A673 (cell line): ENCODE results near the gene LAMA3. TPM values are rescaled to one million over a fixed set of nuclear protein-coding genes. Genes with fewer than 3 reads are reported as not detected.

Source experiments
- BruUV-seq: library from RNA; stranded (reverse); fragments of 400-500 nt; replicated peaks from 2 replicates; lab custom pipeline; 2021; lab: Mats Ljungman, UMichigan
- CTCF ChIA-PET: fragments of 300-600 bp; sonication (Branson Sonifier 250); formaldehyde crosslinking; loops from one replicate; lab custom pipeline; 2022; ENCODE audit warnings: antibody characterized with exemption; lab: Charles Lee
- POLR2A ChIA-PET: fragments of 300-600 bp; sonication (Branson Sonifier 250); formaldehyde crosslinking; loops from one replicate; lab custom pipeline; 2022; ENCODE audit warnings: antibody characterized with exemption; ENCODE audit not compliant: low non-redundant PET; lab: Charles Lee
- DNase-seq: peaks from one replicate; pipeline ENCODE4 v3.0.0-alpha.2; 2015; ENCODE audit warnings: low spot score
- H3K27ac ChIP-seq: fragments of 200-600 bp; sonication (generic); 2 replicates; pipeline ENCODE4 v1.5.1; 2016; ENCODE audit warnings: mixed run types, low read depth, mild to moderate bottlenecking, mixed read lengths, antibody characterized with exemption, low read length; ENCODE audit not compliant: poor library complexity, severe bottlenecking
- H3K27me3 ChIP-seq: fragments of 200-600 bp; sonication (generic); replicated peaks from 2 replicates; pipeline ENCODE4 v1.6.1; 2017; ENCODE audit warnings: mixed run types, low read depth, mild to moderate bottlenecking, mixed read lengths, antibody characterized with exemption, low read length; ENCODE audit not compliant: insufficient read depth, poor library complexity
- H3K36me3 ChIP-seq: fragments of 200-600 bp; sonication (generic); 2 replicates; pipeline ENCODE4 v1.6.1; 2016; ENCODE audit warnings: mixed run types, mild to moderate bottlenecking, mixed read lengths, antibody characterized with exemption, low read length; ENCODE audit not compliant: insufficient read depth, poor library complexity, severe bottlenecking
- H3K4me1 ChIP-seq: fragments of 200-600 bp; sonication (generic); 2 replicates; pipeline ENCODE4 v1.6.1; 2017; ENCODE audit warnings: mixed run types, mild to moderate bottlenecking, mixed read lengths, antibody characterized with exemption, low read length; ENCODE audit not compliant: insufficient read depth, poor library complexity, severe bottlenecking
- H3K4me3 ChIP-seq: fragments of 200-600 bp; sonication (generic); 2 replicates; pipeline ENCODE4 v1.5.1; 2016; ENCODE audit warnings: low read depth, mixed run types, mild to moderate bottlenecking, mixed read lengths, low read length; ENCODE audit not compliant: poor library complexity, severe bottlenecking
- H3K9me3 ChIP-seq: fragments of 200-600 bp; sonication (generic); 2 replicates; pipeline ENCODE4 v1.6.1; 2016; ENCODE audit warnings: mixed run types, low read depth, mild to moderate bottlenecking, mixed read lengths, antibody characterized with exemption, low read length; ENCODE audit not compliant: poor library complexity, severe bottlenecking
- EZH2 ChIP-seq: fragments of 200-600 bp; sonication (generic); IDR thresholded peaks from 2 replicates; pipeline ENCODE4 v1.6.1; 2017; ENCODE audit warnings: borderline replicate concordance, low read depth, mild to moderate bottlenecking, mixed read lengths, antibody characterized with exemption, low read length; ENCODE audit not compliant: poor library complexity, severe bottlenecking
- intact Hi-C: fragments of 100-400 bp; cut with micrococcal nuclease; formaldehyde crosslinking; loops from one replicate; pipeline ENCODE4 v1.10.0; 2022; ENCODE audit not compliant: unreplicated experiment
- total RNA-seq: library from RNA; stranded (reverse); gene quantifications from 2 replicates; pipeline ENCODE4 v1.2.3, GENCODE V29; 2021
- TF ChIP-seq, protein P1 (sequence below): fragments of 300-800, 200-600 bp; sonication (generic); conservative IDR thresholded peaks from 2 replicates; pipeline ENCODE4 v1.5.1; 2017; ENCODE audit warnings: low read depth, mild to moderate bottlenecking, antibody characterized with exemption, low read length, moderate library complexity, mixed read lengths

Gene LAMA3
- total RNA-seq, 1 experiment from 2014 or later = 2.7 TPM

DNA sequence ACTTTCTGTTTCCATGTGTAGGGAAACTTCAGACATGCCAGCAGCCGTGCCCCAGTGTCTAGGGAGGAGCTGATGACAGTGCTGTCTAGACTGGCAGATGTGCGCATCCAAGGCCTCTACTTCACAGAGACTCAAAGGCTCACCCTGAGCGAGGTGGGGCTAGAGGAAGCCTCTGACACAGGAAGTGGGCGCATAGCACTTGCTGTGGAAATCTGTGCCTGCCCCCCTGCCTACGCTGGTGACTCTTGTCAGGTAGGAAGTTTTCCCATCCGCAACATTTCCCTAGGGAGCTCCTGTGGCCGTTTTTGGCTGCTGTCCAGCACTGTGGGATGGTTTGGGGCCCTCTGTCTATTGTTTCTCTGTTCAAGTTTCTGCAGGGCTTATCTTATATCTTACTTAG is 182.2 kb downstream of the LAMA3 start:
- BruUV-seq = no TSS peak
- CTCF ChIA-PET = no interaction called here

DNA sequence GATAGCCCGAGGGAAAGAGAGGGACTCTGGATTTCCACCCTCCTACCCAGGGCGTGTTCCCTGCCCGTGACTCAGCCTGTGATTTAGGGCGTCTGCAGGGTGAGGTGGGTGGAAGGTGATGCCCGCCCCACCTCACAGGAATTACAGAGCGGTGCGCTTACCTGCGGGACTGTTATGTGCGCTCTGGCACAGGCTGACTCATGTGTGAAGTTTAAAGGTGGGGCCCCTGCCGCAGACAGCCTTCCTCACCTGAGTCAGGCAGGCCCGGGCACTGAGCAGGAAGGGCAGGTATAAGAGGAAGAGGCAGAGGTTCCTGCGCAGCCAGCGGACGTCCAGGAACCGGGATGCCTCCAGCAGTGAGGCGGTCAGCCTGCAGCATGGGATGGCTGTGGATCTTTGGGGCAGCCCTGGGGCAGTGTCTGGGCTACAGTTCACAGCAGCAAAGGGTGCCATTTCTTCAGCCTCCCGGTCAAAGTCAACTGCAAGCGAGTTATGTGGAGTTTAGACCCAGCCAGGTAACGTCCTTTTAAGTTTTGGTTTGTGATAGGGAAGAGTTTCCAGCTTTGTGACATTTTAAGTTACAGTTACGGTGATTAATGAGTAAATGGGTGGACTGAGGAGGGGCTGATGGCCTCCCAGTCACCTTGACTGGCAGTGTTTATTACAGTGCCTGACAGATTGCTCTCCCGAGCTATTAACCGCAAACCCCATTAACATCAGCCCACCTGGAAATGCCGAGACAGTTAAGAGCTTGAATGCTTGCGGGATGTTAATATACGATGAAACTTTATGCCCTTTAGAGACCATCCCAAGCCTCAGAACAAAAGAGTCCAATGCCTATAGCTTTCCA is 183.7 kb downstream of the LAMA3 start:
- POLR2A ChIA-PET = no interaction called here
- Histone ChIP-seq H3K27ac (no peak overlapping the region), H3K27me3 (no peaks in the 10 kb centered on the region), H3K9me3 (no peaks in the 10 kb centered on the region), H3K4me1 (peaks cover 8% of the 10 kb centered on the region), H3K36me3 (no peaks in the 10 kb centered on the region), H3K4me3 (no peak overlapping the region)
- TF ChIP-seq, protein P1, sequence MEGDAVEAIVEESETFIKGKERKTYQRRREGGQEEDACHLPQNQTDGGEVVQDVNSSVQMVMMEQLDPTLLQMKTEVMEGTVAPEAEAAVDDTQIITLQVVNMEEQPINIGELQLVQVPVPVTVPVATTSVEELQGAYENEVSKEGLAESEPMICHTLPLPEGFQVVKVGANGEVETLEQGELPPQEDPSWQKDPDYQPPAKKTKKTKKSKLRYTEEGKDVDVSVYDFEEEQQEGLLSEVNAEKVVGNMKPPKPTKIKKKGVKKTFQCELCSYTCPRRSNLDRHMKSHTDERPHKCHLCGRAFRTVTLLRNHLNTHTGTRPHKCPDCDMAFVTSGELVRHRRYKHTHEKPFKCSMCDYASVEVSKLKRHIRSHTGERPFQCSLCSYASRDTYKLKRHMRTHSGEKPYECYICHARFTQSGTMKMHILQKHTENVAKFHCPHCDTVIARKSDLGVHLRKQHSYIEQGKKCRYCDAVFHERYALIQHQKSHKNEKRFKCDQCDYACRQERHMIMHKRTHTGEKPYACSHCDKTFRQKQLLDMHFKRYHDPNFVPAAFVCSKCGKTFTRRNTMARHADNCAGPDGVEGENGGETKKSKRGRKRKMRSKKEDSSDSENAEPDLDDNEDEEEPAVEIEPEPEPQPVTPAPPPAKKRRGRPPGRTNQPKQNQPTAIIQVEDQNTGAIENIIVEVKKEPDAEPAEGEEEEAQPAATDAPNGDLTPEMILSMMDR = no peak
- TF ChIP-seq EZH2 = no peak
- DNase-seq = no peak
- BruUV-seq = no TSS peak
- intact Hi-C loops = no loop called here
- CTCF ChIA-PET = no interaction called here

More for the DNA sequence above, 182.2 kb downstream of the LAMA3 start:
- peak; percentile 54 for DNase-seq
- POLR2A ChIA-PET = interaction anchor here (0.7 kb wide), 1 partner anchor 260 kb away, joined by 3 read pairs; no protein-coding TSS in a partner anchor
- no peaks in the 10 kb centered on the region for H3K9me3 ChIP-seq
- no peak overlapping the region for H3K4me3 ChIP-seq
- no peak overlapping the region for H3K27ac ChIP-seq
- no peaks in the 10 kb centered on the region for H3K27me3 ChIP-seq
- H3K36me3 ChIP-seq = no peaks in the 10 kb centered on the region
- H3K4me1 ChIP-seq = peaks cover 8% of the 10 kb centered on the region
- no peak for TF ChIP-seq EZH2
- TF ChIP-seq, protein P1 = no peak
- intact Hi-C loops = no loop called here

DNA sequence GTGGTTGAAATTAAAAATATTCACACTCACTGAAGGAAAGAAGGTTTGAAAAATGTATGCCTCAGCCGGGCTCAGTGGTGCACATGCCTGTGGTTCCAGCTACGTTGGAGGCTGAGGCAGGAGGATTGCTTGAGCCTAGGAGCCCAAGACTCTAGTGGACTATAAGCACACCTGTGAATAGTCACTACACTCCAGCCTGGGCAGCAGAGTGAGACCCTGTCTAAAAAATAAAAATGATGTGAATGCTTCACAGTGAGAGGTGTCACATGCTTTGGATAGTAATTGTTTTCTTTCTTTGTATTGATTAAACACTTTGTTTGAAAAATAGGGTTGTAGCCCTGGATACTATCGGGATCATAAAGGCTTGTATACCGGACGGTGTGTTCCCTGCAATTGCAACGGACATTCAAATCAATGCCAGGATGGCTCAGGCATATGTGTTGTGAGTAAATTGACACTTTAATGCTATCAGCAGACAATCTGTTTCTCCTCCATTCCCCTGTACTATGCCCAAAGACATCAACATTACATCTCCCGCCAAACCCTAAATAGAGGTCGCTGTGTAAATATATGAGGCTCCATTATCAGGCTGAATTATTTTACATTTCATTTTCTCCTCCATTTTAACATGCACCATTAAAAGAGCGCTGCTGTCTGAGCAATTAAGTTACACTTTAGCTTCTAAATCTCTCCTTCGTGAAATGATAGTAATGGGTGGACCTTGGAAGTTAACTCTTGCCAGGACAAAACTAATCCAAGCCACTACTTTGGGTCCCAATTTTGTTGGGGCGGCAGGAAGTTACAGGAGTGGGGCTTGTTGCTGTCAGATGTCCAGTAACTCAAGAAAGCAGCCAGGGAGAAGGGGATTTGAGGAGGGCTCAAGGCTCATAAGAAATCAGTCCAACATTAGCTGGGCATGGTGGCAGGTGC is 187.0 kb downstream of the LAMA3 start:
- Histone ChIP-seq H3K4me1 (peaks cover 12% of the 10 kb centered on the region), H3K27ac (no peak overlapping the region), H3K36me3 (no peaks in the 10 kb centered on the region), H3K27me3 (no peaks in the 10 kb centered on the region), H3K4me3 (no peak overlapping the region), H3K9me3 (no peaks in the 10 kb centered on the region)
- no peak for DNase-seq
- TF ChIP-seq, protein P1 = no peak
- no peak for TF ChIP-seq EZH2
- CTCF ChIA-PET = no interaction called here
- POLR2A ChIA-PET = no interaction called here
- intact Hi-C loops = no loop called here
- no TSS peak for BruUV-seq
